Esophagus muscularis mucosa (tissue), 2 donors: ENCODE measurements around the gene GTF2IRD1.

Experiments
- EP300 ChIP-seq: sonication (generic); formaldehyde crosslinking; IDR thresholded peaks from one replicate; pipeline ENCODE4 v1.6.1; 2017; ENCODE audit warnings: antibody characterized with exemption
- POLR2A ChIP-seq: fragments of 450-650 bp; IDR thresholded peaks from one replicate; pipeline ENCODE4 v1.6.1; 2017; ENCODE audit warnings: antibody characterized with exemption, moderate library complexity, mild to moderate bottlenecking, low read depth

GRCh38 chr7:74495112-74496086 lies 41.7 kb downstream of the GTF2IRD1 start:
- TF ChIP-seq POLR2A (no peak), EP300 (no peak)
